AG04449 (cell line): ENCODE measurements around the gene GLIS2.

Source experiments
- CTCF ChIA-PET: fragments of 350-600 bp; formaldehyde crosslinking; extraction: SDS; loops from one replicate; lab custom pipeline; 2021; ENCODE audit warnings: antibody characterized with exemption; lab: Yijun Ruan, JAX
- POLR2A ChIA-PET: fragments of 400-600, 350-600 bp; formaldehyde crosslinking; extraction: SDS; loops from one replicate; lab custom pipeline; 2020; ENCODE audit warnings: antibody characterized with exemption, inconsistent platforms; lab: Yijun Ruan, JAX
- DNase-seq: peaks from one replicate; pipeline ENCODE4 v3.0.0-alpha.2; 2010; ENCODE audit warnings: low read depth, low spot score
- H3K4me3 ChIP-seq: 2 replicates; pipeline ENCODE4 v1.5.1; 2011; ENCODE audit warnings: low read depth, mild to moderate bottlenecking, control low read depth, low read length
- CTCF ChIP-seq: IDR thresholded peaks from one replicate; pipeline ENCODE4 v1.5.1; 2011; ENCODE audit warnings: mild to moderate bottlenecking, moderate library complexity, low read length, control low read depth, inconsistent platforms; ENCODE audit not compliant: insufficient read depth; ENCODE audit errors: missing control alignments

Gene GLIS2

GRCh38 chr16:4365014-4365406 is 49.1 kb downstream of the GLIS2 start:
- no peak for DNase-seq
- POLR2A ChIA-PET: no interaction called here
- CTCF ChIA-PET: interaction anchor here (0.8 to 8.8 kb wide), 3 partner anchors 10 to 38 kb away, joined by 3 to 174 read pairs (median 3); no protein-coding TSS in a partner anchor
- no peak for TF ChIP-seq CTCF
- no peak overlapping the region for H3K4me3 ChIP-seq

- ChIA-PET POLR2A (no interaction called here), CTCF (interaction anchor here (0.9 to 8.8 kb wide), 2 partner anchors 16 to 38 kb away, joined by 3 to 174 read pairs; no protein-coding TSS in a partner anchor)
- DNase-seq: no peak
Observed at GRCh38 chr16:4365615-4366014, 49.7 kb downstream of the GLIS2 start.

GRCh38 chr16:4366016-4366415 is 50.1 kb downstream of the GLIS2 start:
- no peak overlapping the region for H3K4me3 ChIP-seq
- TF ChIP-seq CTCF: no peak
- POLR2A ChIA-PET: no interaction called here
- no peak for DNase-seq
- CTCF ChIA-PET: interaction anchor here (8.8 kb wide), 1 partner anchor 37 kb away, joined by 174 read pairs; no protein-coding TSS in a partner anchor

More at GRCh38 chr16:4365615-4366014, 49.7 kb downstream of the GLIS2 start:
- H3K4me3 ChIP-seq: no peak overlapping the region
- TF ChIP-seq CTCF: no peak

GRCh38 chr16:4367393-4367856 is 51.6 kb downstream of the GLIS2 start:
- TF ChIP-seq CTCF: no peak
- CTCF ChIA-PET: interaction anchor here (5.1 to 8.8 kb wide), 2 partner anchors 8 to 36 kb away, joined by 81 to 174 read pairs; no protein-coding TSS in a partner anchor
- no peak for DNase-seq
- H3K4me3 ChIP-seq: no peak overlapping the region
- POLR2A ChIA-PET: no interaction called here

GRCh38 chr16:4369007-4369733 is 53.3 kb downstream of the GLIS2 start:
- ChIA-PET CTCF (interaction anchor here (0.7 to 8.8 kb wide), 6 partner anchors 9 to 41 kb away, joined by 3 to 174 read pairs (median 4); no protein-coding TSS in a partner anchor), POLR2A (interaction anchor here (0.6 to 2.0 kb wide), 2 partner anchors 17 to 76 kb away, joined by 4 to 8 read pairs; partner anchors contain the start of gene PAM16)
- H3K4me3 ChIP-seq: no peak overlapping the region
- TF ChIP-seq CTCF: no peak
- no peak for DNase-seq

- no peak for TF ChIP-seq CTCF
- no peak for DNase-seq
- ChIA-PET POLR2A (interaction anchor here (0.9 to 2.0 kb wide), 4 partner anchors 11 to 116 kb away, joined by 3 to 8 read pairs (median 4); partner anchors contain the start of gene PAM16), CTCF (interaction anchor here (0.7 to 8.8 kb wide), 6 partner anchors 10 to 61 kb away, joined by 3 to 174 read pairs (median 4); no protein-coding TSS in a partner anchor)
- no peak overlapping the region for H3K4me3 ChIP-seq
Observed at GRCh38 chr16:4370151-4370550, 54.3 kb downstream of the GLIS2 start.
